ENCODE results near the gene CATSPER2.
"Not testable (repeated sequence)": the region's sequence is repeated elsewhere in the genome, so short reads cannot be mapped to it uniquely, and the experiment has no call there.

CATSPER2 gene

DNA sequence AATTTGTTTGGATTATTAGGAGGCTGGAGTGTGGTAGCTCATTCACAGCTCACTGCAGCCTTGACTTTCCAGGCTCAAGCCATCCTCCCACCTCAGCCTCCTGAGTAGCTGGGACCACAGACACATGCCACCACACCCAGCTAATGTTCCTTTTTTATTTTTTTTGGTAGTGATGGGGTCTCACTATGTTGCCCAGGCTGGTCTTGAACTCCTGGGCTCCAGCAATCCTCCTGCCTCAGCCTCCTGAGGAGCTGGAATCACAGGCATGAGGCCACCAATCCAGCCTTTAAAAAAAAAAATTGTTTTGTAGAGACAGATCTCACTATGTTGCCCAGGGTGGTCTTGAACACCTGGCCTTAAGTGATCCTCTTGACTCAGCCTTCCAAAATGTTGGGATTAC lies 21.7 kb downstream of the CATSPER2 start:
- not testable (repeated sequence) for H4K8ac ChIP-seq (ENCODE audit: low read depth, low read length)

DNA sequence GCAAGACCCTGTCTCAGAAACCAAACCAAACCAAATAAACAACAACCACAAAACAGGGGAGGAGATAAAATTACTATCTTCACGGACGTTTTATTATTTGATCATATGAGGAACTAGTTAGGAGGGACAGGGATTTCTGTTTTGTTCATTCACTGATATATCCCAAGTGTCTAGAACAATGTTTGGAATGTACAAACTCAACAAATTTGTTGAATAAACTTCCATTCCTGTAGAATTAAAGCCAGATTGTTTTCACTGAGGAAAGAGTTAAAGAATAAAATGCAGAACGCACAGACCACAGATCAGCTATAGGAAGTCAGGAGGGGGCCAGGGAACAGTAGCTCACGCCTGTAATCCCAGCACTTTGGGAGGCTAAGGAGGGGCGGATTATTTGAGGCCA lies 23.5 kb downstream of the CATSPER2 start:
- no CpG with 5 or more reads among the region's 5 CpGs for WGBS, 2 donors (ENCODE audit: extremely low coverage in 2 of 2, insufficient read length in 2 of 2, insufficient replicate concordance in 1 of 2)
- Histone ChIP-seq H3K9me3 (replicated peaks in 1 of 2; ENCODE audit: control insufficient read depth in 2 of 2, insufficient read depth in 1 of 2, low read depth in 1 of 2, low read length in 2 of 2) (no peaks in the 10 kb centered on the region), H2BK120ac (ENCODE audit: low read depth, low read length) (no peak overlapping the region), H3K23ac (ENCODE audit: low read depth, low read length, poor library complexity) (no peak overlapping the region), H3K9ac (ENCODE audit: low read depth, low read length, poor library complexity) (no peak overlapping the region), H2AFZ (ENCODE audit: low read length) (no peak overlapping the region), H3K14ac (ENCODE audit: low read length) (no peak overlapping the region), H3K4me1 (ENCODE audit: control insufficient read depth in 2 of 2, insufficient read depth in 1 of 2, low read depth in 1 of 2, low read length in 2 of 2) (no peaks in the 10 kb centered on the region), H2BK5ac (ENCODE audit: low read length) (no peak overlapping the region), H3K27ac (replicated peaks; ENCODE audit: low read length) (no peak overlapping the region), H3K4me3 (ENCODE audit: low read length in 2 of 2) (no peak overlapping the region), H2AK5ac (ENCODE audit: low read depth, low read length) (no peak overlapping the region), H3K4ac (ENCODE audit: low read length) (no peak overlapping the region), H3K79me1 (ENCODE audit: low read depth, low read length) (no peaks in the 10 kb centered on the region), H3K36me3 (replicated peaks in 1 of 2; ENCODE audit: control insufficient read depth in 2 of 2, insufficient read depth in 2 of 2, low read length in 2 of 2) (no peaks in the 10 kb centered on the region), H2BK12ac (ENCODE audit: low read length) (no peak overlapping the region), H3K4me2 (ENCODE audit: insufficient read depth, low read length, poor library complexity, severe bottlenecking) (no peak overlapping the region), H3K27me3 (ENCODE audit: control insufficient read depth in 3 of 3, insufficient read depth in 3 of 3, low read depth in 1 of 3, low read length in 3 of 3) (no peaks in the 10 kb centered on the region), H3K18ac (ENCODE audit: low read length) (no peak overlapping the region), H4K8ac (ENCODE audit: low read depth, low read length) (no peak overlapping the region), H4K91ac (ENCODE audit: low read depth, low read length, poor library complexity) (no peak overlapping the region), H2BK15ac (ENCODE audit: low read length) (no peak overlapping the region)
- DNase-seq (ENCODE audit: low spot score), result no peak

More for the DNA sequence above, 21.7 kb downstream of the CATSPER2 start:
- not testable (repeated sequence) for H3K4ac ChIP-seq (ENCODE audit: low read length); DNase-seq (ENCODE audit: low spot score); H3K14ac ChIP-seq (ENCODE audit: low read length); H3K27ac ChIP-seq (replicated peaks; ENCODE audit: low read length); H3K18ac ChIP-seq (ENCODE audit: low read length); H3K9ac ChIP-seq (ENCODE audit: low read depth, low read length, poor library complexity); H2BK12ac ChIP-seq (ENCODE audit: low read length); H2BK5ac ChIP-seq (ENCODE audit: low read length); H3K9me3 ChIP-seq (replicated peaks in 1 of 2; ENCODE audit: control insufficient read depth in 2 of 2, insufficient read depth in 1 of 2, low read depth in 1 of 2, low read length in 2 of 2); H4K91ac ChIP-seq (ENCODE audit: low read depth, low read length, poor library complexity); H2BK120ac ChIP-seq (ENCODE audit: low read depth, low read length); H3K79me1 ChIP-seq (ENCODE audit: low read depth, low read length); H3K4me2 ChIP-seq (ENCODE audit: insufficient read depth, low read length, poor library complexity, severe bottlenecking); H3K27me3 ChIP-seq (ENCODE audit: control insufficient read depth in 3 of 3, insufficient read depth in 3 of 3, low read depth in 1 of 3, low read length in 3 of 3); H3K4me3 ChIP-seq (ENCODE audit: low read length in 2 of 2); H3K23ac ChIP-seq (ENCODE audit: low read depth, low read length, poor library complexity); H2AFZ ChIP-seq (ENCODE audit: low read length); H2BK15ac ChIP-seq (ENCODE audit: low read length); H2AK5ac ChIP-seq (ENCODE audit: low read depth, low read length); H3K36me3 ChIP-seq (replicated peaks in 1 of 2; ENCODE audit: control insufficient read depth in 2 of 2, insufficient read depth in 2 of 2, low read length in 2 of 2); H3K4me1 ChIP-seq (ENCODE audit: control insufficient read depth in 2 of 2, insufficient read depth in 1 of 2, low read depth in 1 of 2, low read length in 2 of 2)

- not testable (repeated sequence) for H2AK5ac ChIP-seq (ENCODE audit: low read depth, low read length); H3K14ac ChIP-seq (ENCODE audit: low read length); H3K27ac ChIP-seq (replicated peaks; ENCODE audit: low read length); H3K4me1 ChIP-seq (ENCODE audit: control insufficient read depth in 2 of 2, insufficient read depth in 1 of 2, low read depth in 1 of 2, low read length in 2 of 2); H4K8ac ChIP-seq (ENCODE audit: low read depth, low read length); H3K18ac ChIP-seq (ENCODE audit: low read length); H3K4me3 ChIP-seq (ENCODE audit: low read length in 2 of 2); H3K4me2 ChIP-seq (ENCODE audit: insufficient read depth, low read length, poor library complexity, severe bottlenecking); H3K36me3 ChIP-seq (replicated peaks in 1 of 2; ENCODE audit: control insufficient read depth in 2 of 2, insufficient read depth in 2 of 2, low read length in 2 of 2); H2BK5ac ChIP-seq (ENCODE audit: low read length); H3K23ac ChIP-seq (ENCODE audit: low read depth, low read length, poor library complexity); H3K4ac ChIP-seq (ENCODE audit: low read length); H2BK15ac ChIP-seq (ENCODE audit: low read length); H2AFZ ChIP-seq (ENCODE audit: low read length); DNase-seq (ENCODE audit: low spot score); H3K27me3 ChIP-seq (ENCODE audit: control insufficient read depth in 3 of 3, insufficient read depth in 3 of 3, low read depth in 1 of 3, low read length in 3 of 3); H2BK120ac ChIP-seq (ENCODE audit: low read depth, low read length); H3K9me3 ChIP-seq (replicated peaks in 1 of 2; ENCODE audit: control insufficient read depth in 2 of 2, insufficient read depth in 1 of 2, low read depth in 1 of 2, low read length in 2 of 2); H2BK12ac ChIP-seq (ENCODE audit: low read length); H4K91ac ChIP-seq (ENCODE audit: low read depth, low read length, poor library complexity); H3K79me1 ChIP-seq (ENCODE audit: low read depth, low read length); H3K9ac ChIP-seq (ENCODE audit: low read depth, low read length, poor library complexity)
- no CpG with 5 or more reads among the region's 7 CpGs for WGBS, 2 donors (ENCODE audit: extremely low coverage in 2 of 2, insufficient read length in 2 of 2, insufficient replicate concordance in 1 of 2)
Measured at GRCh38 chr15:43622068-43622799, 26.4 kb downstream of the CATSPER2 start.

GRCh38 chr15:43618700-43619099 lies 29.9 kb downstream of the CATSPER2 start, which contains the start of gene STRC:
Gene STRC (minus strand): TSS chr15:43618800. CDS start chr15:43618722, 78 bp downstream.
- H2AK5ac ChIP-seq (ENCODE audit: low read depth, low read length); H3K18ac ChIP-seq (ENCODE audit: low read length); H3K79me1 ChIP-seq (ENCODE audit: low read depth, low read length); H2AFZ ChIP-seq (ENCODE audit: low read length); H3K4ac ChIP-seq (ENCODE audit: low read length); H3K4me1 ChIP-seq (ENCODE audit: control insufficient read depth in 2 of 2, insufficient read depth in 1 of 2, low read depth in 1 of 2, low read length in 2 of 2); H2BK120ac ChIP-seq (ENCODE audit: low read depth, low read length); H2BK5ac ChIP-seq (ENCODE audit: low read length); H3K4me2 ChIP-seq (ENCODE audit: insufficient read depth, low read length, poor library complexity, severe bottlenecking); H3K14ac ChIP-seq (ENCODE audit: low read length); H3K23ac ChIP-seq (ENCODE audit: low read depth, low read length, poor library complexity); H2BK12ac ChIP-seq (ENCODE audit: low read length); H2BK15ac ChIP-seq (ENCODE audit: low read length); H3K4me3 ChIP-seq (ENCODE audit: low read length in 2 of 2); H3K27me3 ChIP-seq (ENCODE audit: control insufficient read depth in 3 of 3, insufficient read depth in 3 of 3, low read depth in 1 of 3, low read length in 3 of 3); H3K36me3 ChIP-seq (replicated peaks in 1 of 2; ENCODE audit: control insufficient read depth in 2 of 2, insufficient read depth in 2 of 2, low read length in 2 of 2); H3K27ac ChIP-seq (replicated peaks; ENCODE audit: low read length); H3K9me3 ChIP-seq (replicated peaks in 1 of 2; ENCODE audit: control insufficient read depth in 2 of 2, insufficient read depth in 1 of 2, low read depth in 1 of 2, low read length in 2 of 2); H4K91ac ChIP-seq (ENCODE audit: low read depth, low read length, poor library complexity); H4K8ac ChIP-seq (ENCODE audit: low read depth, low read length); DNase-seq (ENCODE audit: low spot score); H3K9ac ChIP-seq (ENCODE audit: low read depth, low read length, poor library complexity): not testable (repeated sequence)
- WGBS, 2 donors (ENCODE audit: extremely low coverage in 2 of 2, insufficient read length in 2 of 2, insufficient replicate concordance in 1 of 2), result no CpG with 5 or more reads among the region's 2 CpGs

Measured in neuronal stem cell (in vitro differentiated cells).